Spleen (tissue), 7 donors: Measurements from ENCODE around the gene ZDHHC14.

Experiments used
- CTCF ChIP-seq, 11 experiments: fragments of 200-600 bp in 7 of 11; fragments of 450-650 bp in 4 of 11; sonication (generic) in 4 of 11; IDR thresholded peaks in 8 of 11; conservative IDR thresholded peaks in 3 of 11; 1 replicate in 7 of 11; 2 replicates in 4 of 11; pipeline versions ENCODE4 v1.4.0 to v1.8.0; 2016 to 2021; ENCODE audit warnings: antibody characterized with exemption in 11 of 11, inconsistent platforms in 4 of 11, mild to moderate bottlenecking in 1 of 11
- POLR2A ChIP-seq, 3 donors: fragments of 450-650 bp; IDR thresholded peaks; one replicate each; pipeline ENCODE4 v1.5.1; 2017; ENCODE audit warnings: antibody characterized with exemption in 3 of 3, mild to moderate bottlenecking in 1 of 3
- POLR2AphosphoS5 ChIP-seq, 3 donors: sonication (generic); formaldehyde crosslinking; IDR thresholded peaks; one replicate each; pipeline ENCODE4 v1.5.1; 2017; ENCODE audit warnings: antibody characterized with exemption in 3 of 3
- donor health status: DM: no; HTN: no; CAD: no; lungs with moderate emphysema.
- donor health status: DM: no; HTN: no; CAD: no.
- donor health status: DM: no; HTN: no; CAD: no.

- TF ChIP-seq CTCF (IDR thresholded peaks at IDR 0.05 in 8 of 11, conservative IDR thresholded peaks at IDR 0.05 in 3 of 11) (no peak), POLR2A (IDR thresholded peaks at IDR 0.05) (no peak), POLR2AphosphoS5 (IDR thresholded peaks at IDR 0.05) (no peak)
Measured at GRCh38 chr6:157651731-157652490, 270.9 kb downstream of the ZDHHC14 start.
